ENCODE data around the gene ANXA11.
"Not testable (repeated sequence)": the region's sequence is repeated elsewhere in the genome, so short reads cannot be mapped to it uniquely, and the experiment has no call there.

Gene ANXA11

GRCh38 chr10:80140251-80140650 is 65.1 kb downstream of the ANXA11 start:
- Histone ChIP-seq H3K27ac (no peak overlapping the region), H3K36me3 (no peaks in the 10 kb centered on the region), H3K4me3 (no peak overlapping the region), H3K4me1 (peaks cover 12 to 30% (median 22%) of the 10 kb centered on the region in 10 experiments), H3K9me3 (replicated peaks in 1 of 11) (no peaks in the 10 kb centered on the region), H4K20me1 (peaks cover 0 to 13% (median 3%) of the 10 kb centered on the region in 11 experiments; a peak in 6 of 22 replicates), H3K27me3 (peaks cover 0 to 6% (median 0%) of the 10 kb centered on the region in 11 experiments; a peak in 2 of 22 replicates), H3K9ac (no peak overlapping the region), H3K4me2 (no peak overlapping the region)
- no peak for TF ChIP-seq Cebpa-rat (IDR thresholded peaks at IDR 0.05)

DNA sequence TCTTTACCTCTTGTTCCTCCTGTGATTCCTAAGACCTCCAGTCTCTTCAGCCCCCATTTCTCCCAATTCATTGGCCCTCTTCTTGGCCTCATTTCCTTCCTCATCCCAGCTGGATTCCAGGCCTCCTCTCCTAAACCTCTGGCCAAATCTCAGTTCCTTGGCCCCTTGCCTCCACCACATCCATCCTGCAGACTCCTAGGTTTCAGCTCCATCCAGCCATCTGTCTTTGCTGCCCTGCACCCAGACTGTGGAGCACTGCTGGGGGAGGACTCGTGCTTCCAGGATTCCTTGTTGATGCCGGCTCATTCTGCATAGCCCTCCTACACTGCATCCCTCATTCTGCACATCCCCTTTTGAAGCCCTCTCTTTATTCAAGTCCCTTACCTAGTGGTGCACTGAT is 66.1 kb downstream of the ANXA11 start:
- Histone ChIP-seq H3K9me3 (replicated peaks in 1 of 11) (no peaks in the 10 kb centered on the region), H3K27me3 (peaks cover 0 to 3% (median 0%) of the 10 kb centered on the region in 11 experiments; a peak in 1 of 22 replicates)
- no peak for TF ChIP-seq Cebpa-rat (IDR thresholded peaks at IDR 0.05)

DNA sequence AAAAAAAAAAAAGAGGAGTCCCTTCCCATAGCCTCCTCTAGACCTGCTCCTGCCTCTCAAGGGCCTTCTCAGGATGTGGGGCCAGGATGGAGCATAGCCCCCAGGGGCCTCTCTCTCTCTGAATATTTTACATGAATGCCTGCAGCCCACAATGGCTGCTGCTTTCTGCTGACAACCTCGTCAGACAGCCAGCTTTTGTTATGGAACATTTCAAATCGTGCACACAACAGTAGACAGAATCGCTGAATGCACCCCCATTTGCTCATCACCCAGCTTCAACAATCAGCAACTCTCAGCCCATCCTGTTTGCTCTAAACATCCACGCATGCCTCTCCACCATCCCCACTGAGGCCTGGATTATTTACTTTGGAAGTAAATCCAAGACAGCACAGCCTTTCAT is 67.4 kb downstream of the ANXA11 start:
- Histone ChIP-seq H3K9ac (no peak overlapping the region), H3K27ac (no peak overlapping the region), H3K4me3 (no peak overlapping the region), H3K9me3 (replicated peaks in 1 of 11) (no peaks in the 10 kb centered on the region), H3K4me1 (peaks cover 0 to 14% (median 8%) of the 10 kb centered on the region in 10 experiments; a peak in 11 of 20 replicates), H4K20me1 (no peaks in the 10 kb centered on the region), H3K27me3 (no peaks in the 10 kb centered on the region), H3K36me3 (no peaks in the 10 kb centered on the region), H3K4me2 (peak overlapping the region in 8 of 11 experiments; percentile 7 to 46 (median 40); a peak in 12 of 22 replicates)
- no peak for TF ChIP-seq Cebpa-rat (IDR thresholded peaks at IDR 0.05)

More for the DNA sequence above, 66.1 kb downstream of the ANXA11 start:
- Histone ChIP-seq H3K9ac (no peak overlapping the region), H3K4me2 (no peak overlapping the region), H3K27ac (no peak overlapping the region), H3K4me1 (peaks cover 4 to 20% (median 12%) of the 10 kb centered on the region in 10 experiments; a peak in 17 of 20 replicates), H3K36me3 (no peaks in the 10 kb centered on the region), H4K20me1 (peaks cover 0 to 5% (median 0%) of the 10 kb centered on the region in 11 experiments; a peak in 2 of 22 replicates), H3K4me3 (no peak overlapping the region)

DNA sequence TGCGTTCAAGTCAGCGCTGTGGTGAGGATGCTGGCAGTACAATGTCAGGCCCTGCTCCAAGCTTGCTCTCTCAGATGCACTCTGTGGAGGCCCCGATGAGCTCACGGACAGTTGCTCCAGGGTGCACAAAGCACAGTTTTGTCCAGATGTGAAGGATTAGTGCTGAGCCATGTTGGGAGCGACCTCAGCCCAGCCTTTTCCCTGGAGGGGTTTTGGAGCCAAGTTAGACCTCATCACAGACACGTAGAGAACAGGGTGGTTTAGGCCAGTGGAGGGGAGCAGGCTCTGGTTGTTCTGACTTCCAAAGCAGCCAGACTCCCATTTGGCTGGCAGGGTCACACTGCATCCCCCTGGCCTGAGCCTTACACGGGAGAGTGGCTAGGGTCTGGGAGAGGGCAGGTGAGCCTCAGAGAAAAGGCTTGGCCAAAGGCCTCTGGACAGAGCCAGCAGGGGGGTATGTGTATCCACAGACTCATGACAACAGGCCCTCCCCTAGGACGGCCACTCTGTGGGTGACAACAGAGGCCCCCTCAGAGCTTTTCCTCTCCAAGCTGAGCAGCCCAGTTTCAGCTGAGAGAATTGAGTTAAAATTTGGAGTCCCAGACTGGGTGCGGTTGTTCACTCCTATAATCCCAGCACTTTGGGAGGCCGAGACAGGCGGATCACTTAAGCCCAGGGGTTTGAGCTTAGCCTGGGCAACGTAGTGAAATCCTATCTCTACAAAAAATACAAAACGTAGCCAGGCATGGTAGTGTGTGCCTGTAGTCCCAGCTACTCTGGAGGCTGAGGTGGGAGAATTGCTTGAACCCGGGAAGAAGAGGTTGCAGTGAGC is 68.1 kb downstream of the ANXA11 start:
- H3K36me3 ChIP-seq: no peaks in the 10 kb centered on the region
- H3K27ac ChIP-seq: no peak overlapping the region
- H4K20me1 ChIP-seq: no peaks in the 10 kb centered on the region
- peaks cover 0 to 14% (median 8%) of the 10 kb centered on the region in 10 experiments; a peak in 11 of 20 replicates for H3K4me1 ChIP-seq
- H3K9me3 ChIP-seq (replicated peaks in 1 of 11): no peaks in the 10 kb centered on the region
- H3K9ac ChIP-seq: no peak overlapping the region
- no peak overlapping the region for H3K4me3 ChIP-seq
- H3K4me2 ChIP-seq: peak overlapping the region in 8 of 11 experiments; percentile 7 to 46 (median 40); a peak in 12 of 22 replicates
- peaks cover 0 to 3% (median 0%) of the 10 kb centered on the region in 11 experiments; a peak in 1 of 22 replicates for H3K27me3 ChIP-seq
- no peak for TF ChIP-seq Cebpa-rat (IDR thresholded peaks at IDR 0.05)

DNA sequence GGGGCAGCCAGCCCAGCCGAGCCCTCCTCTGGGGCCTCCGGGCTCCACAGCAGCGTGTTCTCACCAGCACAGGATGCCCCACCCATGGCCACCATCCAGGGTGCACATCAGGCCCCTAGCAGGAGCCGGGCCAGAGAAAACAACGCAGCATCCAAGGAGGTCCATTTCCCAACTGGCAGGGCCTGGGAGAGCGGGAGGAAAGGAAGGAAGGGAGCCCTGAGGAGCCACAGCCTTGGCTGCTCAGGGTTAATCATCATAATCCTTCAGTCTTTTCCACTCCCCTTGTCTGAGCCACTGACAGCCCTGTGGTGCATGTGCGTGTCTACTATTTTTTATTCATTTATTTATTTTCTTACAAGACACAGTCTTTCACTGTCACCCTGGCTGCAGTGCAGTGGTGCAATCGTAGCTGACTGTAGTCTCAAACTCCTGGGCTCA is 69.2 kb downstream of the ANXA11 start:
- no peak overlapping the region for H3K4me2 ChIP-seq
- TF ChIP-seq Cebpa-rat (IDR thresholded peaks at IDR 0.05): no peak
- H4K20me1 ChIP-seq: no peaks in the 10 kb centered on the region
- no peaks in the 10 kb centered on the region for H3K36me3 ChIP-seq
- H3K9me3 ChIP-seq (replicated peaks in 1 of 11): no peaks in the 10 kb centered on the region
- H3K27me3 ChIP-seq: peaks cover 0 to 4% (median 0%) of the 10 kb centered on the region in 11 experiments; a peak in 1 of 22 replicates
- H3K4me1 ChIP-seq: peaks cover 0 to 14% (median 8%) of the 10 kb centered on the region in 10 experiments; a peak in 11 of 20 replicates
- no peak overlapping the region for H3K9ac ChIP-seq
- no peak overlapping the region for H3K27ac ChIP-seq
- H3K4me3 ChIP-seq: no peak overlapping the region

DNA sequence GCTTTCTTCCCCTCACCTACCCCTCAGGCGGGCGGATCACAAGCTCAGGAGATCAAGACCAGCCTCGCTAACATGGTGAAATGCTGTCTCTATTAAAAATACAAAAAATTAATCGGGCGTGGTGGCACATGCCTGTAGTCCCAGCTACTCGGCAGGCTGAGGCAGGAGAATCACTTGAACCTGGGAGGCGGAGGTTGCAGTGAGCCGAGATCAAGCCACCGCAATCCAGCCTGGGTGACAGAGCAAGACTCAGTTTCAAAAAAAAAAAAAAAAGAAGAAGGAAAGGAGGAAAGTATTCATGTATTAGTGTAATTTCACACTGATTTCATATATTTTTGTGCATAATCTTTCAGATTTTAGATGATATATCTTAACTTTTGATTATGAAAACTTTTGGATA is 71.7 kb downstream of the ANXA11 start:
- peaks cover 0 to 14% (median 8%) of the 10 kb centered on the region in 10 experiments; a peak in 11 of 20 replicates for H3K4me1 ChIP-seq
- not testable (repeated sequence) for H3K9ac ChIP-seq; H4K20me1 ChIP-seq; H3K27me3 ChIP-seq; H3K9me3 ChIP-seq (replicated peaks in 1 of 11); H3K27ac ChIP-seq; H3K36me3 ChIP-seq; H3K4me3 ChIP-seq; H3K4me2 ChIP-seq

DNA sequence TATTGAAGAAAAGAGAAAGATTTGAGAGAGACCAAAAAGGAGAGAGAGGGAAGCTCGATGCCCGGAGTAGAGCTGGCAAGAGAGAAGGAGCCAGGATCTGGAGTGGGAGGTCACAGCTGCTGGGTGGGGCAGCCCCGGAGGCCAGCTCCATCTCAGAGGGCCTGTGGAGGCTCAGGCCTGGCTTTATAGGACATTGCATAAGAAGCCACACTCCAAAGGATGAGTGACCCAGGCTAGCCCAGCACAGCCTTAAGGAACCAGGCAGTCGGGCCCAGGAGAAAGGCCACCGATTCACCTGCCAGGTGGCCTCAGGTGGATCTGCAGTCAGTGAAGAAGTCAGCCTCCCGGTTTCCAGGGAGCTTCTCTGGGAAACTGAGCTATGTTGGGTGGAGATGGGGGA is 72.1 kb downstream of the ANXA11 start:
- no peak overlapping the region for H3K27ac ChIP-seq

GRCh38 chr10:80132299-80133139 is 72.8 kb downstream of the ANXA11 start, which contains the start of gene PLAC9:
PLAC9 (plus strand) TSS chr10:80132730; CDS start chr10:80132763, 33 bp downstream.
- no peak for TF ChIP-seq Cebpa-rat (IDR thresholded peaks at IDR 0.05)
- Histone ChIP-seq H3K27ac (no peak within 1 kb of the TSS), H3K4me2 (no peak within 1 kb of the TSS), H3K4me1 (peaks cover 0 to 5% (median under 1%) of the 10 kb centered on the region in 10 experiments; a peak in 7 of 20 replicates), H3K9me3 (replicated peaks in 1 of 11) (no peaks in the 10 kb centered on the region), H3K4me3 (no peak within 1 kb of the TSS), H3K27me3 (peaks cover 0 to 4% (median 0%) of the 10 kb centered on the region in 11 experiments; a peak in 1 of 22 replicates), H4K20me1 (no peaks in the 10 kb centered on the region), H3K9ac (no peak within 1 kb of the TSS), H3K36me3 (no peaks in the 10 kb centered on the region)

More for the DNA sequence above, 72.1 kb downstream of the ANXA11 start:
- no peak overlapping the region for H3K9ac ChIP-seq
- no peak for TF ChIP-seq Cebpa-rat (IDR thresholded peaks at IDR 0.05)
- peaks cover 0 to 4% (median 0%) of the 10 kb centered on the region in 11 experiments; a peak in 1 of 22 replicates for H3K27me3 ChIP-seq
- no peak overlapping the region for H3K4me3 ChIP-seq
- no peak overlapping the region for H3K4me2 ChIP-seq
- H3K9me3 ChIP-seq (replicated peaks in 1 of 11): no peaks in the 10 kb centered on the region
- H4K20me1 ChIP-seq: no peaks in the 10 kb centered on the region
- no peaks in the 10 kb centered on the region for H3K36me3 ChIP-seq
- H3K4me1 ChIP-seq: peaks cover 0 to 11% (median 7%) of the 10 kb centered on the region in 10 experiments; a peak in 11 of 20 replicates

- H3K4me3 ChIP-seq: no peak overlapping the region
- H3K4me2 ChIP-seq: no peak overlapping the region
- H3K9ac ChIP-seq: no peak overlapping the region
- H3K4me1 ChIP-seq: no peaks in the 10 kb centered on the region
- TF ChIP-seq Cebpa-rat (IDR thresholded peaks at IDR 0.05): no peak
- H4K20me1 ChIP-seq: no peaks in the 10 kb centered on the region
- H3K27me3 ChIP-seq: peaks cover 0 to 4% (median 0%) of the 10 kb centered on the region in 11 experiments; a peak in 1 of 22 replicates
- no peaks in the 10 kb centered on the region for H3K36me3 ChIP-seq
- no peak overlapping the region for H3K27ac ChIP-seq
- no peaks in the 10 kb centered on the region for H3K9me3 ChIP-seq (replicated peaks in 1 of 11)
Observed at GRCh38 chr10:80131499-80131901, 73.8 kb downstream of the ANXA11 start.
